Endothelial cell of umbilical vein (primary cell): ENCODE data around the gene GOLT1A.

Experiments used
- CTCF ChIP-seq, 2 donors: IDR thresholded peaks; 1 replicate in 1 of 2; 2 replicates in 1 of 2; pipeline ENCODE4 v1.5.1; 2011; ENCODE audit warnings: low read length in 2 of 2, mild to moderate bottlenecking in 2 of 2, moderate library complexity in 2 of 2, control low read depth in 1 of 2, inconsistent platforms in 1 of 2, low read depth in 1 of 2; ENCODE audit not compliant: insufficient read depth in 1 of 2; ENCODE audit errors: extremely low read depth in 1 of 2
- POLR2A ChIP-seq: IDR thresholded peaks from 2 replicates; pipeline ENCODE4 v1.6.1; 2012; ENCODE audit warnings: low read depth, mild to moderate bottlenecking, control low read depth, low read length

DNA sequence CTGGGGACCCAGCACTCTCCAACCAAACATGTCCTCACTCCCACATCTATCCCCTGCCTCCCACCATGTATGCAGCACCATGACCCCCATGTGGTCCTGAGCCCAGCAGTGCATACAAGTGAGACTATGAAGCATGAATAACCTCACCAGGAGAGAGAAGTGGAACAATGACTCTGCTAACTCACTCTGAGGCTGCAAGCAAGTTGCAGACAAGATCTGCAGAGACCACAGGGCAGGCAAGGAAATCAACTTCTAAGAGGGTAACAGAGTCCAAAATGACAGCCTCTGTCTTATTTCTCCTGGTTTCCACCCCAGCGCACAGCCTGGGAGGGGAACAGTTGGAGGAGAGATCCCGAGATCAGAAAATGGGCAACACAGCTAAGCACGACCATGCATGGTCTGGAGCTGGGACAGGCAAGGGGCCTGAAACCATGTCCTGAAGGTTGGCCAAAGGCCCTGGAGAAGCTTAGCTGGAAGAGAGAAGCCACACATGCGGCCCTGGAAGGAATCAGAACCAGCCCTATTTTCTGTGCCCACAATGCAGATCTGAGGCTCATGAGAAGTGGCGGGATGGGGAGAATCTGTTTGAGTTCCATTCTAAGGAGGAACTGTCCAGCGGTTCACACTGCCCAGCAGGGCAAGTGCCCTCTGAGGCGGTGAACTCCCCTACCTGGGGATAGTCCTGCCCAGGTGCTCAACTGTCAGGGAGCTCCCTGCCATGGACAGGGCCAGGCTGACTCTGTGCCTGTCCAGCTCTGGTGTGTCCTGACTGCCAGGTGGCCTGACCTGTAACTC lies 35.1 kb downstream of the GOLT1A start:
- TF ChIP-seq POLR2A (no peak), CTCF (IDR thresholded peaks at IDR 0.05; ENCODE audit: extremely low read depth in 1 of 2, insufficient read depth in 1 of 2, low read depth in 1 of 2, low read length in 2 of 2) (no peak)
